AG04450 (cell line): ENCODE measurements around the gene TRIM26. TPM values are rescaled to one million over a fixed set of nuclear protein-coding genes. Genes with fewer than 3 reads are reported as not detected.

Experiments
- CTCF ChIA-PET: fragments of 300-600, 350-600 bp; formaldehyde crosslinking; extraction: SDS; loops from one replicate; lab custom pipeline; 2022; ENCODE audit warnings: antibody characterized with exemption, inconsistent platforms; lab: Charles Lee
- POLR2A ChIA-PET: fragments of 350-600 bp; formaldehyde crosslinking; extraction: SDS; loops from one replicate; lab custom pipeline; 2021; ENCODE audit warnings: antibody characterized with exemption, inconsistent platforms; lab: Yijun Ruan, JAX
- DNase-seq: peaks from one replicate; pipeline ENCODE4 v3.0.0-alpha.2; 2011; ENCODE audit warnings: low read depth, low spot score
- H3K27ac ChIP-seq: one replicate; pipeline ENCODE4 v1.5.1; 2012; ENCODE audit warnings: low read depth, low read length, control low read depth
- H3K27me3 ChIP-seq: one replicate; pipeline ENCODE4 v1.6.0; 2012; ENCODE audit warnings: low read length; ENCODE audit not compliant: control insufficient read depth, insufficient read depth
- H3K4me3 ChIP-seq: 2 replicates; pipeline ENCODE4 v1.5.1; 2011; ENCODE audit warnings: mild to moderate bottlenecking, low read depth, low read length, control low read depth
- H3K9me3 ChIP-seq: 2 replicates; pipeline ENCODE4 v1.5.1; 2012; ENCODE audit warnings: low read length; ENCODE audit not compliant: control insufficient read depth, insufficient read depth
- polyA plus RNA-seq: library from polyadenylated mRNA; depleted of rRNA; stranded (reverse); fragments of >200 nt; gene quantifications from 2 replicates; pipeline ENCODE4 v1.2.3, GENCODE V29; 2011; rRNA removed
- TF ChIP-seq, protein P1 (sequence below): IDR thresholded peaks from 2 replicates; pipeline ENCODE4 v1.5.1; 2011; ENCODE audit warnings: low read depth, low read length, control low read depth, inconsistent platforms

The TRIM26 gene
- polyA plus RNA-seq, 1 experiment: 22.7 TPM

DNA sequence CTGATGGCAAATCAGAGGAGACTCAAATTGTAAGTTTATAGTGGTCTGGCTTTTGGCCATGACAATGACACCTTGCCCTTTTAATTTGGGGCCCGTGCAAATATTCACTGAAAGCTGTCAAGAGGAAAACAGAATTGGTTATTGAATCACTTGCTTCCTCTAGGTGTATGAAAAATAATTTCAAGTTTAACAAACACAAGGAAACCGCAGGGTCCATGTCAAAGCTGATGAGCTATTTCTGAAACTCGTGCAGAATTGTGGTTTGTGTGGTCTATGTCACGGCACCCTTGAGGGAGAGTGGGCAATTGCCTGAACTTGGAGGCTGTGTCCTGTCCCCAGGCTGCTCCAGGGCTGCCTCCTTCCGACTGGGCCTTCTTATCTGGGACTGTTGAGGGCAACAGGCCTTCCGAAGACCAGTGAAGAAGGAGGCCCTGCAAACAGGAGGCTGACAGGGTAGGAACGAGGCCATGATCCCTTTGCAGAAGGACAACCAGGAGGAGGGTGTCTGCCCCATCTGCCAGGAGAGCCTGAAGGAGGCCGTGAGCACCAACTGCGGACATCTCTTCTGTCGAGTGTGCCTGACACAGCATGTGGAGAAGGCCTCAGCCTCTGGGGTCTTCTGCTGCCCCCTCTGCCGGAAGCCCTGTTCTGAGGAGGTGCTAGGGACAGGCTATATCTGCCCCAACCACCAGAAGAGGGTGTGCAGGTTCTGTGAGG lies 76.5 kb downstream of the TRIM26 start:
- Histone ChIP-seq H3K9me3 (no peaks in the 10 kb centered on the region), H3K27me3 (peaks cover 24% of the 10 kb centered on the region), H3K27ac (no peak overlapping the region), H3K4me3 (no peak overlapping the region)
- TF ChIP-seq, protein P1, sequence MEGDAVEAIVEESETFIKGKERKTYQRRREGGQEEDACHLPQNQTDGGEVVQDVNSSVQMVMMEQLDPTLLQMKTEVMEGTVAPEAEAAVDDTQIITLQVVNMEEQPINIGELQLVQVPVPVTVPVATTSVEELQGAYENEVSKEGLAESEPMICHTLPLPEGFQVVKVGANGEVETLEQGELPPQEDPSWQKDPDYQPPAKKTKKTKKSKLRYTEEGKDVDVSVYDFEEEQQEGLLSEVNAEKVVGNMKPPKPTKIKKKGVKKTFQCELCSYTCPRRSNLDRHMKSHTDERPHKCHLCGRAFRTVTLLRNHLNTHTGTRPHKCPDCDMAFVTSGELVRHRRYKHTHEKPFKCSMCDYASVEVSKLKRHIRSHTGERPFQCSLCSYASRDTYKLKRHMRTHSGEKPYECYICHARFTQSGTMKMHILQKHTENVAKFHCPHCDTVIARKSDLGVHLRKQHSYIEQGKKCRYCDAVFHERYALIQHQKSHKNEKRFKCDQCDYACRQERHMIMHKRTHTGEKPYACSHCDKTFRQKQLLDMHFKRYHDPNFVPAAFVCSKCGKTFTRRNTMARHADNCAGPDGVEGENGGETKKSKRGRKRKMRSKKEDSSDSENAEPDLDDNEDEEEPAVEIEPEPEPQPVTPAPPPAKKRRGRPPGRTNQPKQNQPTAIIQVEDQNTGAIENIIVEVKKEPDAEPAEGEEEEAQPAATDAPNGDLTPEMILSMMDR: no peak
- DNase-seq: no peak
- ChIA-PET CTCF (no interaction called here), POLR2A (no interaction called here)

DNA sequence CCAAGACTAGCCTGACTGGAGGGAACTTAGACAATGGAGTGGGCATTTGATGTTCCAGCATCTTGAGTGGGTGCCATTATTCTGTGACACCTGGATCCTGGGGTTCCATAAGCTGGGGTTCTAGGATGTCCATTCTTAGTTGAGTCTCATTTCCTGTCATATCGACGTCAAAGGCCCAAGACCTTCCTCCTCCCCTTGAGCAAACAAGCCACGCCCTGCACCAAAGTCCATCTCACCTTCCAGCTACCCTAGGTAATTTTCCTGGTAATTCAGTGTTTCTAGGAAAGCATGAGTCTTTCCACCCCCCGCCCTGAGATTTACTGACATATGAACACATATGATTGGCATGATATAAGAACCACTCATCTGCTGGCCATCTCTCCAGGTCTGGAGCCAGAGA lies 77.4 kb downstream of the TRIM26 start, which contains the start of gene TRIM40:
Gene TRIM40, plus strand, starts transcription at position 384 of the 400 bp plus-strand sequence. CDS start 897 bp downstream, outside the sequence.
- Histone ChIP-seq H3K27ac (no peak within 1 kb of the TSS), H3K4me3 (no peak within 1 kb of the TSS), H3K27me3 (peaks cover 17% of the 10 kb centered on the region), H3K9me3 (no peaks in the 10 kb centered on the region)
- POLR2A ChIA-PET: no interaction called here
- CTCF ChIA-PET: no interaction called here
- TF ChIP-seq, protein P1: no peak
- DNase-seq: no peak

DNA sequence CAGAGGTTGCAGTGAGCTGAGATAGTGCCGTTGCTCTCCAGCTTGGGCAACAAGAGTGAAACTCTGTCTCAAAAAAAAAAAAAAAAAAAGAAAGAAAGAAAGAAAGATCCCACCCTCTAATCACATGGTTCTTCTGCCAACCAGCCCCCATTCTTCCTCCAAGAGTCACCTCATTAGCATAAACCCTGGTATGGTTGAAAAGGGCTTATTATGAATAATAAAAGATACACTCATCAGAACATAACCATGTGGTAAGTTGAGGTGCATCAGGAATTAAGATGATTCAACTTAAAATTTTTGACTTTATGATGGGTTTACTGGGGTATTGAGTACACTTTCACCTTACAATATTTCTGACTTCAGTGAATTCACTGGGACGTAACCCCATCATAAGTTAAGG lies 78.1 kb downstream of the TRIM26 start:
- DNase-seq: no peak
- Histone ChIP-seq H3K4me3 (no peak overlapping the region), H3K27me3 (peaks cover 22% of the 10 kb centered on the region), H3K9me3 (no peaks in the 10 kb centered on the region), H3K27ac (no peak overlapping the region)
- ChIA-PET CTCF (interaction anchor here (0.6 kb wide), 1 partner anchor 49 kb away, joined by 8 read pairs; no protein-coding TSS in a partner anchor), POLR2A (no interaction called here)
- TF ChIP-seq, protein P1: no peak

Other genes starting within 250 kb of the TRIM26 start
- gene POLR1H, start 152.1 kb downstream of the TRIM26 start, polyA plus RNA-seq: 25.0 and 25.1 TPM in 2 replicates
- 49.8 and 53.5 TPM in 2 replicates for gene PPP1R11, start 146.2 kb downstream of the TRIM26 start, polyA plus RNA-seq
- not detected in 2 replicates for gene RNF39, start 137.6 kb downstream of the TRIM26 start, polyA plus RNA-seq
- not detected in 2 replicates for gene TRIM31, start 100.3 kb downstream of the TRIM26 start, polyA plus RNA-seq
- gene TRIM40, start 77.3 kb downstream of the TRIM26 start, polyA plus RNA-seq: not detected in 2 replicates
- not detected in 2 replicates for gene TRIM10, start 52.2 kb downstream of the TRIM26 start, polyA plus RNA-seq
- not detected in 2 replicates for gene TRIM15, start 49.9 kb downstream of the TRIM26 start, polyA plus RNA-seq
- gene TRIM39, start 113.5 kb upstream of the TRIM26 start, polyA plus RNA-seq: 6.3 and 6.7 TPM in 2 replicates
- 18.9 and 19.7 TPM in 2 replicates for gene RPP21, start 131.8 kb upstream of the TRIM26 start, polyA plus RNA-seq